ENCODE data around the gene CARS2.

- TF ChIP-seq CTCF (IDR thresholded peaks at IDR 0.05) (no peak), POLR2AphosphoS5 (IDR thresholded peaks at IDR 0.05; ENCODE audit: low read depth, low read length) (no peak), REST (IDR thresholded peaks at IDR 0.05; ENCODE audit: insufficient read depth in 1 of 2, low read depth in 2 of 2, low read length in 1 of 2) (no peak), SIN3A (IDR thresholded peaks at IDR 0.05; ENCODE audit: borderline replicate concordance, insufficient read depth, low read depth, low read length) (no peak), TCF7L2 (IDR thresholded peaks at IDR 0.05; ENCODE audit: low read depth, low read length) (no peak)
These were observed 70.4 kb downstream of the CARS2 start for GRCh38 chr13:110635405-110636002.
